Mesenchymal stem cell (in vitro differentiated cells and primary cell): ENCODE data around the gene SYTL3.

Experiments used
- DNase-seq: peaks from one replicate; pipeline ENCODE4 v3.0.0-alpha.2; 2013
- H2AFZ ChIP-seq: one replicate; pipeline ENCODE4 v1.6.1; 2013; ENCODE audit warnings: low read depth, mild to moderate bottlenecking, control low read depth, inconsistent platforms, low read length, moderate library complexity
- H2AK5ac ChIP-seq: 2 replicates; pipeline ENCODE4 v1.6.1; 2013; ENCODE audit warnings: low read length, moderate library complexity, mild to moderate bottlenecking, inconsistent platforms; ENCODE audit not compliant: severe bottlenecking
- H2BK120ac ChIP-seq: one replicate; pipeline ENCODE4 v1.6.1; 2013; ENCODE audit warnings: low read depth, mild to moderate bottlenecking, inconsistent platforms, low read length, moderate library complexity
- H2BK12ac ChIP-seq, 2 experiments: one replicate each; pipeline ENCODE4 v1.6.1; 2013; ENCODE audit warnings: inconsistent platforms in 2 of 2, low read length in 2 of 2, mild to moderate bottlenecking in 2 of 2, moderate library complexity in 2 of 2, control low read depth in 1 of 2
- H2BK15ac ChIP-seq: one replicate; pipeline ENCODE4 v1.6.1; 2013; ENCODE audit warnings: mild to moderate bottlenecking, low read depth, inconsistent platforms; ENCODE audit not compliant: poor library complexity, severe bottlenecking
- H2BK5ac ChIP-seq: 2 replicates; pipeline ENCODE4 v1.6.1; 2013; ENCODE audit warnings: low read depth, mild to moderate bottlenecking, low read length, control low read depth, inconsistent platforms; ENCODE audit not compliant: poor library complexity, severe bottlenecking
- H3K14ac ChIP-seq, 2 experiments: one replicate each; pipeline ENCODE4 v1.6.1; 2013; ENCODE audit warnings: inconsistent platforms in 2 of 2, low read length in 2 of 2, control low read depth in 1 of 2, mild to moderate bottlenecking in 1 of 2, moderate library complexity in 1 of 2
- H3K18ac ChIP-seq, 2 experiments: one replicate each; pipeline ENCODE4 v1.6.1; 2013; ENCODE audit warnings: inconsistent platforms in 2 of 2, low read length in 2 of 2, control low read depth in 1 of 2, low read depth in 1 of 2, mild to moderate bottlenecking in 1 of 2
- H3K23ac ChIP-seq, 2 experiments: one replicate each; pipeline ENCODE4 v1.6.1; 2013; ENCODE audit warnings: inconsistent platforms in 2 of 2, low read length in 2 of 2, mild to moderate bottlenecking in 2 of 2, moderate library complexity in 2 of 2, control low read depth in 1 of 2
- H3K27ac ChIP-seq: 2 replicates; pipeline ENCODE4 v1.5.1; 2013; ENCODE audit warnings: mild to moderate bottlenecking, moderate library complexity, low read length, control low read depth, inconsistent platforms; ENCODE audit not compliant: poor library complexity, severe bottlenecking
- H3K27me3 ChIP-seq, 2 experiments: 2 replicates each; pipeline versions ENCODE4 v1.6.1 to v1.7.0; 2013; ENCODE audit warnings: low read length in 2 of 2, mild to moderate bottlenecking in 2 of 2, moderate library complexity in 2 of 2, control low read depth in 1 of 2, inconsistent platforms in 1 of 2; ENCODE audit not compliant: control insufficient read depth in 1 of 2, insufficient read depth in 1 of 2
- H3K36me3 ChIP-seq, 2 experiments: 2 replicates each; pipeline versions ENCODE4 v1.6.1 to v1.7.0; 2013; ENCODE audit warnings: low read length in 2 of 2, control low read depth in 1 of 2, inconsistent platforms in 1 of 2, low read depth in 1 of 2, mild to moderate bottlenecking in 1 of 2; ENCODE audit not compliant: insufficient read depth in 2 of 2, control insufficient read depth in 1 of 2
- H3K4ac ChIP-seq, 2 experiments: one replicate each; pipeline ENCODE4 v1.6.1; 2013; ENCODE audit warnings: inconsistent platforms in 2 of 2, low read length in 2 of 2, mild to moderate bottlenecking in 2 of 2, moderate library complexity in 2 of 2, control low read depth in 1 of 2, low read depth in 1 of 2
- H3K4me1 ChIP-seq: 2 replicates; pipeline ENCODE4 v1.6.1; 2013; ENCODE audit warnings: low read depth, low read length, control low read depth; ENCODE audit not compliant: control insufficient read depth, insufficient read depth
- H3K4me2 ChIP-seq: 2 replicates; pipeline ENCODE4 v1.6.1; 2013; ENCODE audit warnings: low read length, mild to moderate bottlenecking, inconsistent platforms; ENCODE audit not compliant: poor library complexity, severe bottlenecking
- H3K4me3 ChIP-seq, 2 experiments: 2 replicates each; pipeline versions ENCODE4 v1.5.1 to v1.7.0; 2013; ENCODE audit warnings: low read length in 2 of 2, mild to moderate bottlenecking in 2 of 2, control low read depth in 1 of 2, low read depth in 1 of 2; ENCODE audit not compliant: insufficient read depth in 1 of 2
- H3K79me1 ChIP-seq: replicated peaks from 2 replicates; pipeline ENCODE4 v1.6.1; 2013; ENCODE audit warnings: mild to moderate bottlenecking, control low read depth, low read length, inconsistent platforms; ENCODE audit not compliant: poor library complexity, severe bottlenecking
- H3K9ac ChIP-seq: 2 replicates; pipeline ENCODE4 v1.7.0; 2013; ENCODE audit warnings: mild to moderate bottlenecking, low read length, moderate library complexity
- H3K9me3 ChIP-seq: 2 replicates; pipeline ENCODE4 v1.7.0; 2013; ENCODE audit warnings: mild to moderate bottlenecking, low read length; ENCODE audit not compliant: control insufficient read depth
- H4K8ac ChIP-seq: one replicate; pipeline ENCODE4 v1.6.1; 2013; ENCODE audit warnings: inconsistent platforms, mild to moderate bottlenecking, low read length, moderate library complexity
- H4K91ac ChIP-seq: one replicate; pipeline ENCODE4 v1.6.1; 2013; ENCODE audit warnings: mild to moderate bottlenecking, low read length, inconsistent platforms
- WGBS: methylation state at CpG from one replicate; pipeline ENCODE4 v1.1.7; 2013; ENCODE audit warnings: mixed read lengths; 5-methylcytosine and 5-hydroxymethylcytosine counted together

The SYTL3 gene

DNA sequence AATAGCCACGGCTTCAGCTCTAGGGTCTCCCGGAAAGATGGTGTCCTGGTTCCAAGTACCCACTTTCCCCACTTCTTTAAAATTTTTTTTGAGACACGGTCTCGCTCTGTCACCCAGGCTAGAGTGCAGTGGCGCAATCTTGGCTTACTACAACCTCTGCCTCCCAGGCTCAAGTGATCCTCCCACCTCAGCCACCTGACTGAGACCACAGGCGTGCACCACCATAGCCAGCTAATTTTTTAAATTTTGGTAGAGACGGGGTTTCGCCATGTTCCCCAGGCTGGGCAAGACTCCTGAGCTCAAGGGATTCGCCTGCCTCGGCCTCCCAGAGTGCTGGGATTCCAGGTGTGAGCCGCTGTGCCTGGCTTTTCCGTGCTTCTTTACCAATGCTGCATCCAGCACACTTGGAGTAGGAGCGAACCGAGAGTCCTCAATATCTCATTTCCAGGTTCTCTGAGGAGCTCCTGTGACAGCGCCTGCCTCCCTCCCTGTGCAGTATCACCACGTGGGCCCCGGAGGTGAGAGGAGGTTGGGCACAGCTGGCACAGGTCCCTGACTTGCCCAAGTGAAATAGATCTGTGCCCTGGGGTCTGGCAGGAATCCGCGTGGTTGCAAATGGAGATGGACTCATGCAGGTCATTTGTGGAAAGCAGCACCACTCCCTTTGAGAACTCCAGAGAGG is 132.0 kb downstream of the SYTL3 start:
- H2AFZ ChIP-seq = no peak overlapping the region
- no peak overlapping the region for H2BK12ac ChIP-seq
- H3K4ac ChIP-seq = no peak overlapping the region
- peaks cover 7% of the 10 kb centered on the region for H3K4me1 ChIP-seq
- H3K4me2 ChIP-seq = no peak overlapping the region
- peaks cover 45% of the 10 kb centered on the region for H3K79me1 ChIP-seq
- no peaks in the 10 kb centered on the region for H3K27me3 ChIP-seq
- H3K4me3 ChIP-seq = no peak overlapping the region
- WGBS = 91% methylated on average over 19 of the region's 19 CpGs
- H3K14ac ChIP-seq = no peak overlapping the region
- H4K8ac ChIP-seq = no peak overlapping the region
- no peak overlapping the region for H3K9ac ChIP-seq
- H4K91ac ChIP-seq = no peak overlapping the region
- no peak overlapping the region for H3K18ac ChIP-seq
- no peak overlapping the region for H3K23ac ChIP-seq
- H3K27ac ChIP-seq = no peak overlapping the region
- DNase-seq = no peak
- H2AK5ac ChIP-seq = no peak overlapping the region
- H2BK15ac ChIP-seq = no peak overlapping the region
- no peaks in the 10 kb centered on the region for H3K9me3 ChIP-seq
- peaks cover 23 to 52% of the 10 kb centered on the region in 2 experiments for H3K36me3 ChIP-seq
- no peak overlapping the region for H2BK120ac ChIP-seq
- no peak overlapping the region for H2BK5ac ChIP-seq

DNA sequence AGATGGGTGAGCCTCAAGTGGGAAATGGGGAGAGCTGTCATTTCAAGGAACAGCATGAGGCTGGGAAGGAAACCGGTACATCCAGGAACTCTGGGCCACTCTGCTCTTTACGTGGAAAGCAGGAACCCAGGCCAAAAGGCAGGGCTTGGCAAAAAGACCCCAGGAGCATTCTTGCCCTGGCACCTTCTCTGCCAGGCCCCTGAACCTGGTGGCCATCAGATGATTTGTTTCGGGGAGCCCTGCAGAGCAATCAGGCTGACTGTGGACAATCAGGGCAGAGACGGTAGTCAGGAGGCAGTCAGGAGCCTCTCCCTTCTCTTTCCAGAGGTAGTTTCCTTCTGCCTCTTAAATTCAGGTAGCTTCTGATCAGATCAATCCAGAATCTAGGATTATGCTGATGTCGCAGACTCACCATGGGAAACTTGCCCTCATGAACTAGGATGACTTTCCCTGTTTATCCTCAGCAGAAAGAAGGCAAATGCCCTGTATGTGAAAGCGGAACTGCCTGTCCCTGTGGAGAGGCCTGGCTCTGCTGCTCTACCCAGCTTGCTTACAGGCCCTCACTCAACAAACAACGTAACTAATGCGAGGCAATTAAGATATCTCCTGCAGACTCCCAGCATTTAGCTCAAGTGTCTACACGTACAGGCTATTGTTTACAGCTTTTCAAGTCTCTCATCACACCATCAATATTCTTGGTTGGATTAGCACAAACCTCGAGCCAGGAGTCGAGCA is 132.7 kb downstream of the SYTL3 start:
- Histone ChIP-seq H2BK5ac (no peak overlapping the region), H3K27ac (no peak overlapping the region), H3K4ac (no peak overlapping the region), H2BK12ac (no peak overlapping the region), H3K36me3 (peaks cover 23 to 53% of the 10 kb centered on the region in 2 experiments), H3K27me3 (no peaks in the 10 kb centered on the region), H4K8ac (no peak overlapping the region), H3K9ac (no peak overlapping the region), H3K18ac (no peak overlapping the region), H3K9me3 (no peaks in the 10 kb centered on the region), H3K79me1 (peaks cover 41% of the 10 kb centered on the region), H3K23ac (no peak overlapping the region), H2AK5ac (peak overlapping the region; percentile 29), H3K4me3 (no peak overlapping the region), H2BK120ac (no peak overlapping the region), H3K14ac (no peak overlapping the region), H3K4me2 (no peak overlapping the region), H3K4me1 (peaks cover 7% of the 10 kb centered on the region), H4K91ac (no peak overlapping the region), H2AFZ (no peak overlapping the region), H2BK15ac (no peak overlapping the region)
- 82% methylated on average over 11 of the region's 11 CpGs for WGBS
- DNase-seq = no peak

DNA sequence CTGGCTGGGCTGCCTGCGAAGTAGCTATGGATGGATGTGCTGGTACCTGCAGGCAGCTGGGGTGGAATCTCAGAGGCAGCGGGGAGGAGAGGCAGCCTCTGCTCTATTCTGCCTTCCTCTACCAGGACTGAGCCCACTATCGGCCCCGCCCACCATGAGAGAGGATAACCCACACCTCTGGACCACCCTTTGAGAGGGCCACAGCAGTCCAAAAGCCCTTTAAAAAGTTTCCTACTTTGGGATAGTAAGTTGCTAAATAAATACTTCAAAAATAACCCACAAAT is 133.3 kb downstream of the SYTL3 start:
- WGBS = 100% methylated on average over 1 of the region's 4 CpGs
- Histone ChIP-seq H3K4ac (no peak overlapping the region), H3K4me1 (peaks cover 7% of the 10 kb centered on the region), H4K91ac (no peak overlapping the region), H2BK15ac (no peak overlapping the region), H3K9ac (no peak overlapping the region), H2BK120ac (no peak overlapping the region), H3K23ac (no peak overlapping the region), H4K8ac (no peak overlapping the region), H3K9me3 (no peaks in the 10 kb centered on the region), H3K27ac (no peak overlapping the region), H3K27me3 (no peaks in the 10 kb centered on the region), H3K36me3 (peaks cover 23 to 51% of the 10 kb centered on the region in 2 experiments), H3K4me3 (no peak overlapping the region), H3K14ac (no peak overlapping the region), H3K4me2 (no peak overlapping the region), H3K18ac (no peak overlapping the region), H3K79me1 (peaks cover 39% of the 10 kb centered on the region), H2AK5ac (no peak overlapping the region), H2BK12ac (no peak overlapping the region), H2BK5ac (no peak overlapping the region), H2AFZ (no peak overlapping the region)
- DNase-seq = no peak

DNA sequence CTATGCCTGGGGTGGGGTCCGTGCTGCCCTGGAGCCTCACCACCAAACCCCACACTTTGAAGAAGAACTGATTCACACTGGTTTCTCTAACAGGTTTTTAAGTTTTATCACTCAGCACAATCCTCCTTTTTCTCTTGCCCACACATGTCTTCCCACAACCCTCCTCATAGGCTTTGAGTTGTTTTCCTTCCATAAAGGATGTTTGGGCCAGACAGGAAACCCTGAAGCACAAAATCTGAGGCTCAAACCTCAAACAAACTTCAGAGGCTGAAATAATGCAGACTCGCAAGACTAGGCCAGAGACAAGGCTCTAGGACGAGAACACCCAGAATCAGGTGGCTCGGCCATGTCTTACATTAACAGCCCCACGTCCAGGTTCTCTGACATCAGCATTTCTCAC is 134.0 kb downstream of the SYTL3 start:
- Histone ChIP-seq H2BK5ac (no peak overlapping the region), H4K8ac (no peak overlapping the region), H4K91ac (no peak overlapping the region), H2BK12ac (no peak overlapping the region), H2AFZ (no peak overlapping the region), H3K14ac (no peak overlapping the region), H2AK5ac (no peak overlapping the region), H2BK120ac (no peak overlapping the region), H3K18ac (no peak overlapping the region), H3K4me2 (no peak overlapping the region), H3K36me3 (peaks cover 23 to 57% of the 10 kb centered on the region in 2 experiments), H3K4me1 (peaks cover 7% of the 10 kb centered on the region), H3K23ac (no peak overlapping the region), H3K27me3 (no peaks in the 10 kb centered on the region), H3K9ac (no peak overlapping the region), H3K27ac (peak overlapping the region; percentile 56), H3K4ac (no peak overlapping the region), H2BK15ac (no peak overlapping the region), H3K4me3 (no peak overlapping the region), H3K9me3 (no peaks in the 10 kb centered on the region), H3K79me1 (peaks cover 40% of the 10 kb centered on the region)
- no peak for DNase-seq
- 97% methylated on average over 5 of the region's 5 CpGs for WGBS
